ENCODE measurements around the gene C14orf132.

DNA sequence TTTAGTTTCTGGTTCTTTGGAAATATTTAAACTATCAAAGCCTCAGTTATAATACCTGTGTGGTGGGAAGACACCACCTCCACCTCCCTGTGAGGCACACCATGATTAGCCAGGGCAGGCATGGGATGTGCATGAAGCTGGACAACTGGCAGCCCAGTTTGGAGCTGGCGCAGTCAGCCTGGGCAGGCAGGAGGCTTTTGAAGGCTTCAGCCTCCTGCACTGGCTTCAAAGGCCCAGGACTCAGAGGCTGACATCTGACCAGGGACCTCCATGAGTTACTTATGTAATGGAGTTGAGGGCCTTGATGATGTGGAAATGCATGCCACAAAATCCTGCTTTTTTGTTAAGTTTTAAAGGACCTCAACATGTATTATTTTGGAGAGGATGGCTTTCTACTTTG is 30.3 kb downstream of the C14orf132 start:
- TF ChIP-seq, protein P1, sequence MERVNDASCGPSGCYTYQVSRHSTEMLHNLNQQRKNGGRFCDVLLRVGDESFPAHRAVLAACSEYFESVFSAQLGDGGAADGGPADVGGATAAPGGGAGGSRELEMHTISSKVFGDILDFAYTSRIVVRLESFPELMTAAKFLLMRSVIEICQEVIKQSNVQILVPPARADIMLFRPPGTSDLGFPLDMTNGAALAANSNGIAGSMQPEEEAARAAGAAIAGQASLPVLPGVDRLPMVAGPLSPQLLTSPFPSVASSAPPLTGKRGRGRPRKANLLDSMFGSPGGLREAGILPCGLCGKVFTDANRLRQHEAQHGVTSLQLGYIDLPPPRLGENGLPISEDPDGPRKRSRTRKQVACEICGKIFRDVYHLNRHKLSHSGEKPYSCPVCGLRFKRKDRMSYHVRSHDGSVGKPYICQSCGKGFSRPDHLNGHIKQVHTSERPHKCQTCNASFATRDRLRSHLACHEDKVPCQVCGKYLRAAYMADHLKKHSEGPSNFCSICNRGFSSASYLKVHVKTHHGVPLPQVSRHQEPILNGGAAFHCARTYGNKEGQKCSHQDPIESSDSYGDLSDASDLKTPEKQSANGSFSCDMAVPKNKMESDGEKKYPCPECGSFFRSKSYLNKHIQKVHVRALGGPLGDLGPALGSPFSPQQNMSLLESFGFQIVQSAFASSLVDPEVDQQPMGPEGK (CRISPR knock-in tag; IDR thresholded peaks at IDR 0.05; ENCODE audit: borderline replicate concordance): no peak
- no peak for TF ChIP-seq TOX (CRISPR knock-in tag; IDR thresholded peaks at IDR 0.05; ENCODE audit: borderline replicate concordance)
- no peak for TF ChIP-seq OSR1 (CRISPR knock-in tag; IDR thresholded peaks at IDR 0.05)
- TF ChIP-seq ZNF8 (CRISPR knock-in tag; IDR thresholded peaks at IDR 0.05): no peak
- TF ChIP-seq, protein P2, sequence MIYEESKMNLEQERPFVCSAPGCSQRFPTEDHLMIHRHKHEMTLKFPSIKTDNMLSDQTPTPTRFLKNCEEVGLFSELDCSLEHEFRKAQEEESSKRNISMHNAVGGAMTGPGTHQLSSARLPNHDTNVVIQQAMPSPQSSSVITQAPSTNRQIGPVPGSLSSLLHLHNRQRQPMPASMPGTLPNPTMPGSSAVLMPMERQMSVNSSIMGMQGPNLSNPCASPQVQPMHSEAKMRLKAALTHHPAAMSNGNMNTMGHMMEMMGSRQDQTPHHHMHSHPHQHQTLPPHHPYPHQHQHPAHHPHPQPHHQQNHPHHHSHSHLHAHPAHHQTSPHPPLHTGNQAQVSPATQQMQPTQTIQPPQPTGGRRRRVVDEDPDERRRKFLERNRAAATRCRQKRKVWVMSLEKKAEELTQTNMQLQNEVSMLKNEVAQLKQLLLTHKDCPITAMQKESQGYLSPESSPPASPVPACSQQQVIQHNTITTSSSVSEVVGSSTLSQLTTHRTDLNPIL (CRISPR knock-in tag; IDR thresholded peaks at IDR 0.05; ENCODE audit: low read depth): no peak
- no peak for TF ChIP-seq TCF4 (CRISPR knock-in tag; IDR thresholded peaks at IDR 0.05; ENCODE audit: borderline replicate concordance)
- TF ChIP-seq ZFP3 (CRISPR knock-in tag; IDR thresholded peaks at IDR 0.05): no peak
- no peak for TF ChIP-seq BACH2 (CRISPR knock-in tag; IDR thresholded peaks at IDR 0.05; ENCODE audit: borderline replicate concordance)
- no peak for TF ChIP-seq ARNTL (CRISPR knock-in tag; IDR thresholded peaks at IDR 0.05; ENCODE audit: borderline replicate concordance, low read depth)

Measured in SK-N-SH treated with all-trans-retinoic acid at 6 μM for 48 hours (cell line).